Activated CD4-positive, alpha-beta T cell treated with anti-CD3 and anti-CD28 coated beads, Interleukin-2, Interleukin-4, amounts not matched to agents 100 ng/mL and 50 ng/mL, durations not matched to agents 16 hours and 8 hours (primary cell): ENCODE results near the gene CLEC4A.
"Not testable (repeated sequence)": the region's sequence is repeated elsewhere in the genome, so short reads cannot be mapped to it uniquely, and the experiment has no call there.

Source experiments
- DNase-seq: peaks from one replicate; pipeline ENCODE4 v3.0.0-alpha.2; 2020; ENCODE audit warnings: low spot score

CLEC4A gene

DNA sequence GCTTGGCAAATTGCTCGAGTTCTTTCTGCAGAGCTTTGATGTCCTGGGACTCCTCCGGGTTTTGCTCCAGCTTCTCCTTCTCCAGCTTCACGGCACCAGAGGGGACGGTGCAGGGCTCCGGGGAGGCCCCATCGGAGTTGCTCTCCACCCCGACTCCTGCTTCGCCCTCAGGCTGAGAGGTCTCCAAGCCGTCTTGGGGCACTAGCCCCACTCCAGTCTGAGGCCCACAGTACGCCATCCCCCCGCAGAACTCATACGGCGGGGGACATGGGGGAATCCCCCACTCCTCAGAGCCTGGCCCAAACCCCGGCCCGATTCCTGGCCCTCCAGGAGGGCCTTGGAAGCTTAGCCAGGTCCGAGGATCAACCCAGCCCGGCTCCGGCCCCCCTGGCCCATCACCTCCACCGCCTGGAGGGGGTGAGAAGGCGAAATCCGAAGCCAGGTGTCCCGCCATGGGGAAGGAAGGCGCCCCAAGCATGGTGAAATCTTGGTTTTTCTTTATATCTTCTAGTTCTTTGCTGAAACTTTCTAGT, 11.0 kb downstream of the CLEC4A start:
- not testable (repeated sequence) for DNase-seq

DNA sequence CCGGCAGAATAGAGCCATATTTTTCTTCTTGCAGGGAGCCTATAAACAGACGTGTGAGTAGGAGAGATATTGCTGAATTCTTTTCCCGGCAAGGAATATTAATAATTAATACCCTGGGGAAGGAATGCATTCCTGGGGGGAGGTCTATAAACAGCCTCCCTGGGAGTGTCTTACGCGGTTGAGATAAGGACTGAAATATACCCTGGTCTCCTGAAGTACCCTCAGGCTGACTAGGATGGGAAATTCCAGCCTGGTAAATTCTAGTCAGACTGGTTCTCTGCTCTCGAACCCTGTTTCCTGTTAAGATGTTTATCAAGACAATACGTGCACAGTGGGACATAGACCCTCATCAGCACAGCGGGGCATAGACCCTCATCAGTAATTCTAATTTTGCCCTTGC, 18.2 kb downstream of the CLEC4A start:
- not testable (repeated sequence) for DNase-seq

DNA sequence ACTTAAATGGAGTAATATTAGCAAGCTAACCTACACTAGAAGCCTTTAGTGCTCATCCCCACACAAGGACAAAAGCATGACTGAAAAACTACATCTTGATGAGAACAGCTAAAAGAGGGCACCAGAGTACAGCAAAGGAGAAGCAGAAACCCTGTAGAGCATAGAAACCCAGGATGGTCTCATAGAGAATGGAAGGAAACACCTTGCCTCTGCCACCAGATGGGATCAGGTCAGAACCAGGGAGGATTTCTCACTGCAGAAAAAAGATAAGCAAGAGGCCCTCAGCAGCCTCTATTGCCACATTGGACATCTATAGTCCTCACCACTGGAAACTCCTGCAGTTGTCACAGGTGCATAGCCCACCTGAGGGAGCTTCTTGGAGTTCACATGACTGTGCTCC, 19.8 kb downstream of the CLEC4A start:
- DNase-seq: no peak

- no peak for DNase-seq
Measured at GRCh38 chr12:8145754-8146441, 22.5 kb downstream of the CLEC4A start.

DNA sequence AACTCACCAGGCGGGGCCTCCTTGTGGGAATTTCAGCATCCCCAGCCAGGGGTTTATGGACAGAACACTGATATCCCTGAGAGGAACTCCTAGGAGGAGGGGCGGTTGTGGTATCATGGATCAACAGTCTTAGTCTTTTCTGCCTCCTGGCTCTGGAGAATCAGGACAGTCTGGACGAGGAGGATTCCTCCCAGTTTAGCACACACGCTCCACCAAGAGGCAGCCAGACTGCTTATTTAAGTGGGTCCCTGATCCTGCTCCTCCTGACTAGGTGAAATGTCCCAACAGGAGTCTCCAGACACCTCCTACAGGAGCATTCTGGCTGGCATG, 23.0 kb downstream of the CLEC4A start:
- no peak for DNase-seq

GRCh38 chr12:8154526-8154925, 31.1 kb downstream of the CLEC4A start:
- no peak for DNase-seq

GRCh38 chr12:8156416-8156815, 33.0 kb downstream of the CLEC4A start:
- no peak for DNase-seq

- DNase-seq: no peak
Measured at GRCh38 chr12:8156845-8157244, 33.4 kb downstream of the CLEC4A start, which contains the start of gene ZNF705A. TSS of gene ZNF705A (plus strand) at chr12:8157015. CDS start at chr12:8172626, 15,611 bp downstream.

DNA sequence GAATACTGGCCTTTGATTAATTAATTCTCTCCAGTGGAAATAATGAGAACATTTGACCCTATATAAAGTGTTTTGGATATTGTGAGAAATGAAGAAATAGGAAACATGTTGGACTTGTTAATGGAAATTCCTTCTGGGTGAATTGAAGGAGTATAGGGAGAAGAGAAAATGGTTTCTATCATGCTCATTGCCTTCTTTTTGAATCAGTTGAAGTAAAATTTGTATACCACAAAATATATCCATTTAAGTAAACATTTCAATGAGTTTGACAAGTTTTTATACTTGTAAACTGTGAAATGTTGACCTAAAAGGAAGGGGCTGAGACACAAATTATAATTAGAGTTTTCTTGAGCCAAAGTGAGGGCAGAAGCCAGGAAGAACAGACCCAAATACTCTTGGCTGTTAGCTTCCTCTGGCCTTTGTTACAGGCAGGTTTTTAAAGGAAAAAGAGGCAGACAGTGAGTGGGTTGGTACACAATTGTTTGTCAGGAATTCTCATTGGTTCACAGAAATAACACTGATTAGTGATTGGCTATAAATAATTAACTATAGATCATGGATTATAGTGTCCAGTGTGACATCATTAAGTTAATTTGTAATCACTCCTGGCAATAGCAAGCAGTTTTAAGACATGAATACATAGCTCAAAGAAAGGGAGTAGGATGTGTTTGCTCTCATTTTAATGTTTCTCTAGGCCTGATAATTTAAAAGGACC, 34.2 kb downstream of the CLEC4A start:
- no peak for DNase-seq

- DNase-seq: not testable (repeated sequence)
Measured at GRCh38 chr12:8172911-8173310, 49.5 kb downstream of the CLEC4A start.

- peak; percentile 61 for DNase-seq
Measured at GRCh38 chr12:8179989-8180585, 56.7 kb downstream of the CLEC4A start.

DNA sequence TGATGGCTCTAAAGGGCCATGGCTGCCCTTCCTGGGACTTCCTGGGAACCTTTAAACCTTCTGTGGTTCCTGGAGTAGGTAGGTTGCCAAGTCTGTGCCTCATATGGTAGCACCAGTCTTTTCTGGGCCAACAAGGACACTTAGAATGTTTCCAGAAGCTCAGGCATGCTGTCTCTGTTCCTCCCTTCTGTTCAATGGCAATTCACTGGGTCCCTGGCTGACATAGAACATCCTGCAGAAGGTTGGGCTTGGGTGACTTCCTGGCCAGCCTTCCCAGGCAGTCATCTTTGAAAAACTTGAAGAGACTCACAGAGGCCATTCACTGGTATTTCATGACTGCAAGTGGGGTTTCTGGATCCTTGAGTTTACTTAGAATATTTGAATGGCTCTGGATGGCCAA, 57.9 kb downstream of the CLEC4A start:
- DNase-seq: not testable (repeated sequence)

- not testable (repeated sequence) for DNase-seq
Measured at GRCh38 chr12:8182923-8183322, 59.5 kb downstream of the CLEC4A start.

GRCh38 chr12:8183346-8183745, 59.9 kb downstream of the CLEC4A start:
- not testable (repeated sequence) for DNase-seq

GRCh38 chr12:8184206-8184605, 60.8 kb downstream of the CLEC4A start:
- DNase-seq: not testable (repeated sequence)

GRCh38 chr12:8188088-8188487, 64.7 kb downstream of the CLEC4A start:
- DNase-seq: not testable (repeated sequence)
